ENCODE measurements around the gene PIK3R2. TPM values are rescaled to one million over a fixed set of nuclear protein-coding genes. Genes with fewer than 3 reads are reported as not detected.

Gene PIK3R2
- 34.1 TPM for total RNA-seq

GRCh38 chr19:18152817-18153555 lies at the start of gene PIK3R2:
Gene PIK3R2 (plus strand): TSS chr19:18153163. CDS start chr19:18155880, 2,717 bp downstream.

GRCh38 chr19:18173572-18174288 lies 20.8 kb downstream of the PIK3R2 start, which contains the start of gene IFI30:
Gene IFI30 (plus strand): TSS chr19:18173813. CDS start chr19:18173842, 29 bp downstream.

GRCh38 chr19:18192673-18193387 lies 39.9 kb downstream of the PIK3R2 start, which contains the start of gene MPV17L2:
Gene MPV17L2 (plus strand): TSS chr19:18193218. CDS start chr19:18193282, 64 bp downstream.

GRCh38 chr19:18203863-18204393 lies 51.0 kb downstream of the PIK3R2 start, which contains the start of gene RAB3A:
Gene RAB3A (minus strand): TSS chr19:18204042. CDS start chr19:18202740, 1,302 bp downstream.

Small RNA genes lying within 50 kb of the gene (small RNA-seq; reads per million reads assigned to genes)
- gene IFI30: not detected

Other genes starting within 250 kb of the PIK3R2 start
- gene CCDC124, start 220.1 kb upstream of the PIK3R2 start, total RNA-seq: 27.5 TPM
- gene KCNN1, start 186.1 kb upstream of the PIK3R2 start, total RNA-seq: 16.8 TPM
- 1.6 TPM for gene ARRDC2, start 145.0 kb upstream of the PIK3R2 start, total RNA-seq
- gene IL12RB1, start 66.2 kb upstream of the PIK3R2 start, total RNA-seq: 0.69 TPM
- gene MAST3, start 55.4 kb upstream of the PIK3R2 start, total RNA-seq: 12.7 TPM
- 1.4 TPM for gene IFI30, start 20.6 kb downstream of the PIK3R2 start, total RNA-seq
- gene MPV17L2, start 40.1 kb downstream of the PIK3R2 start, total RNA-seq: 5.3 TPM
- 72.0 TPM for gene RAB3A, start 50.9 kb downstream of the PIK3R2 start, total RNA-seq
- gene PDE4C, start 73.3 kb downstream of the PIK3R2 start, total RNA-seq: 3.9 TPM
- gene IQCN, start 121.3 kb downstream of the PIK3R2 start, total RNA-seq: 0.92 TPM
- gene JUND, start 128.5 kb downstream of the PIK3R2 start, total RNA-seq: 83.3 TPM
- gene LSM4, start 169.9 kb downstream of the PIK3R2 start, total RNA-seq: 79.8 TPM
- gene PGPEP1, start 187.4 kb downstream of the PIK3R2 start, total RNA-seq: 16.1 TPM
- 0.46 TPM for gene GDF15, start 233.0 kb downstream of the PIK3R2 start, total RNA-seq
- gene LRRC25, start 244.5 kb downstream of the PIK3R2 start, total RNA-seq: 1.2 TPM